ENCODE measurements around the gene CRYBG1.

CRYBG1 gene, protein sequence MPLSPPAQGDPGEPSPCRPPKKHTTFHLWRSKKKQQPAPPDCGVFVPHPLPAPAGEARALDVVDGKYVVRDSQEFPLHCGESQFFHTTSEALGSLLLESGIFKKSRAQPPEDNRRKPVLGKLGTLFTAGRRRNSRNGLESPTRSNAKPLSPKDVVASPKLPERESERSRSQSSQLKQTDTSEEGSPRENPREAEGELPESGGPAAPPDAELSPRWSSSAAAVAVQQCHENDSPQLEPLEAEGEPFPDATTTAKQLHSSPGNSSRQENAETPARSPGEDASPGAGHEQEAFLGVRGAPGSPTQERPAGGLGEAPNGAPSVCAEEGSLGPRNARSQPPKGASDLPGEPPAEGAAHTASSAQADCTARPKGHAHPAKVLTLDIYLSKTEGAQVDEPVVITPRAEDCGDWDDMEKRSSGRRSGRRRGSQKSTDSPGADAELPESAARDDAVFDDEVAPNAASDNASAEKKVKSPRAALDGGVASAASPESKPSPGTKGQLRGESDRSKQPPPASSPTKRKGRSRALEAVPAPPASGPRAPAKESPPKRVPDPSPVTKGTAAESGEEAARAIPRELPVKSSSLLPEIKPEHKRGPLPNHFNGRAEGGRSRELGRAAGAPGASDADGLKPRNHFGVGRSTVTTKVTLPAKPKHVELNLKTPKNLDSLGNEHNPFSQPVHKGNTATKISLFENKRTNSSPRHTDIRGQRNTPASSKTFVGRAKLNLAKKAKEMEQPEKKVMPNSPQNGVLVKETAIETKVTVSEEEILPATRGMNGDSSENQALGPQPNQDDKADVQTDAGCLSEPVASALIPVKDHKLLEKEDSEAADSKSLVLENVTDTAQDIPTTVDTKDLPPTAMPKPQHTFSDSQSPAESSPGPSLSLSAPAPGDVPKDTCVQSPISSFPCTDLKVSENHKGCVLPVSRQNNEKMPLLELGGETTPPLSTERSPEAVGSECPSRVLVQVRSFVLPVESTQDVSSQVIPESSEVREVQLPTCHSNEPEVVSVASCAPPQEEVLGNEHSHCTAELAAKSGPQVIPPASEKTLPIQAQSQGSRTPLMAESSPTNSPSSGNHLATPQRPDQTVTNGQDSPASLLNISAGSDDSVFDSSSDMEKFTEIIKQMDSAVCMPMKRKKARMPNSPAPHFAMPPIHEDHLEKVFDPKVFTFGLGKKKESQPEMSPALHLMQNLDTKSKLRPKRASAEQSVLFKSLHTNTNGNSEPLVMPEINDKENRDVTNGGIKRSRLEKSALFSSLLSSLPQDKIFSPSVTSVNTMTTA (N-terminal part only)

DNA sequence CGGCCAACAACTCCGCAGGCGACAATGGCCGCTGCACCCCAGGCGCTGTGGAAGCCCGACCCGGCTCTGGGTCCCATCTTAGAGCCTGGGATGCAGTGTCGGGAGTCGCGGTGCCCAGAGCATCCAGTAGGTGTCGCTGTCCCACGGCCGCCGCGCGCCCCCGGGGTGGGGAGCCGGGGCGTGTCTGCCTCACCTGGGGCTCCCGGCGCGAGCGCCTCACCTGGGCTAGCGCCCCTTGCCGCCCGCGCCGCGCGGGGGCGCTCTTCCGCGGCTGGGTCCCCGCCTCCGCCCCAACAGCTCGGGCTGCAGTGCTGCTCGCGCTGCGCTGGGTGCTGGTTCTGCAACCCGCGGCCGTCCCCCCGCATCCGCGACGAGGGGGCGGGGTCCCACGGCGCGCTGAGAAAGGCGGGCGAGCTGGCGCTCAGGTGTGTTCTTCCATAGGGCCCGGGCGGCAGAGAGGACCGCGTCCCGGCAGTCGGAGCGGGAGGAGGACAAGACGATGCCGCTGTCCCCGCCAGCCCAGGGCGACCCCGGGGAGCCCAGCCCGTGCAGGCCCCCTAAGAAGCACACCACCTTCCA, at the start of gene CRYBG1:
Gene CRYBG1, plus strand, starts transcription at position 308 of the 579 bp plus-strand sequence. Its CDS starts 192 bp downstream, at position 500.
- DNase-seq (ENCODE audit: low read depth in 2 of 3, low spot score in 2 of 3): peak; percentile 37 to 71 (median 63)

GRCh38 chr6:106315765-106316374, 44.6 kb upstream of the CRYBG1 start:
- DNase-seq (ENCODE audit: low read depth in 2 of 3, low spot score in 2 of 3): no peak

- DNase-seq (ENCODE audit: low read depth in 2 of 3, low spot score in 2 of 3): no peak
Measured at GRCh38 chr6:106316375-106316766, 44.1 kb upstream of the CRYBG1 start.

- no peak for DNase-seq (ENCODE audit: low read depth in 2 of 3, low spot score in 2 of 3)
Measured at GRCh38 chr6:106318061-106318460, 42.5 kb upstream of the CRYBG1 start.

- DNase-seq (ENCODE audit: low read depth in 2 of 3, low spot score in 2 of 3): no peak
Measured at GRCh38 chr6:106318851-106319250, 41.7 kb upstream of the CRYBG1 start.

- no peak for DNase-seq (ENCODE audit: low read depth in 2 of 3, low spot score in 2 of 3)
Measured at GRCh38 chr6:106321940-106322339, 38.6 kb upstream of the CRYBG1 start.

DNA sequence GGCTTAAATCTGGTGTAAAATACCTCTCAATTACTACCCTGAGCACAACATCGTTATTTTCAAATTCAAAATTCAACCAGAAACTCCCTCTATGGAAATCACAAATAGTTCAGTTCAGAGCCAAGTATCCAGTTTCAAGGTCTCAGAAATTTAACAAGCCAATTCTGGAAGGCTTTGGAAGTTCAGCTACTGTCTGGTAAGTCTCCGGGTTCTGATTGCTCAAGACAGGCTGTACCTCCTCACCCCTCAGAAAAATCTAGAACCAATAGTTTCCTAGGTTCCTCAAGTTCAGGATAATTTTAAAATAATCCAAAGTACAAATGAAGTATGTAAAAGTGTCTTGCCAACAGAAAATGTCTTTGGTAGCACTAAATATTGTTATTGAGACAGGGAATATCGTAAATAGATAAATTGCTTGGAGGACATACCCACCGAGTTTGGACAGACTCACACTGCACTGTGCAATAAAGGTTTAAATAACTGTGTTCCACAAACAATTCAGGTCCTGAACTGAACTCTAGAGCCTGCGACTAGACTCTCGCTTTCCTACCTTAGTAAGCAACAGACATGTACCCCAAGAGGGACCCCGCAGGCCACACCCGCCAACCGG, 35.7 kb upstream of the CRYBG1 start:
- DNase-seq (ENCODE audit: low read depth in 2 of 3, low spot score in 2 of 3): no peak

- DNase-seq (ENCODE audit: low read depth in 2 of 3, low spot score in 2 of 3): peak; percentile 99 to 100 (median 100)
Measured at GRCh38 chr6:106325336-106326178, 35.0 kb upstream of the CRYBG1 start, which contains the start of gene ATG5. Gene ATG5 (minus strand): TSS chr6:106325760. CDS start chr6:106316208, 9,552 bp downstream.

DNA sequence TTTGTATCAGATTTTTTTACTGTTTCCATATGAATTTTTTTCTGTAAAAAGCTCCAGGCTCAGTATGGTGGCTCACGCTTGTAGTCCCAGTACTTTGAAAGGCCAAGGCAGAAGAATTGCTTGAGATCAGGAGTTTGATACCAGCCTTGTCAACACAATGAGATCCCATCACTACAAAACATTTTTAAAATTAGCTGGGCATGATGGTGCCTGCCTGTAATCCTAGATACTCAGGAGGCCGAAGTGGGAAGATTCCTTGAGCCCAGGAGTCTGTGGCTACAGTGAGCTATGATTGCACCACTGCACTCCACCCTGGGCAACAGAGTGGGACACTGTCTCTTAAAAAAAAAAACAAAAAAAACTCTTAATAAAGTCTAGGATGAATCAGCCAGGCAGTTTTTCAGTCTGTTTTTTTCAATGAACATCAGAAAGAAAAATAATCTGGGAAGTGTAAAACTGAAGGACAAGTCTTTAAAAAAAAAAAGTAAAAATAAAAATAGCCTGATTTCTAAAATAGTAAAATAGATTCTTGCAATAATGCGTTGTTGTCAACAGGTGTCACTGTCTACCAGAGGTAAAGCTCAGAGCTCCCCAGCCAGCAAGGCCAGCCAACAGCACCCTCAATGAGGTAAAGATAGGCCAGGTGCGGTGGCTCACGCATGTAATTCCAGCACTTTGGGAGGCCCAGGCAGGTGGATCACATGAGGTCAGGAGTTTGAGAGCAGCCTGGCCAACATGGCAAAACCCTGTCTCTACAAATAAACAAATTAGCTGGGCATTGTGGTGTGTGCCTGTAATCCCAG, 25.7 kb upstream of the CRYBG1 start:
- DNase-seq (ENCODE audit: low read depth in 2 of 3, low spot score in 2 of 3): peak in 1 of 3 experiments; percentile 17

DNA sequence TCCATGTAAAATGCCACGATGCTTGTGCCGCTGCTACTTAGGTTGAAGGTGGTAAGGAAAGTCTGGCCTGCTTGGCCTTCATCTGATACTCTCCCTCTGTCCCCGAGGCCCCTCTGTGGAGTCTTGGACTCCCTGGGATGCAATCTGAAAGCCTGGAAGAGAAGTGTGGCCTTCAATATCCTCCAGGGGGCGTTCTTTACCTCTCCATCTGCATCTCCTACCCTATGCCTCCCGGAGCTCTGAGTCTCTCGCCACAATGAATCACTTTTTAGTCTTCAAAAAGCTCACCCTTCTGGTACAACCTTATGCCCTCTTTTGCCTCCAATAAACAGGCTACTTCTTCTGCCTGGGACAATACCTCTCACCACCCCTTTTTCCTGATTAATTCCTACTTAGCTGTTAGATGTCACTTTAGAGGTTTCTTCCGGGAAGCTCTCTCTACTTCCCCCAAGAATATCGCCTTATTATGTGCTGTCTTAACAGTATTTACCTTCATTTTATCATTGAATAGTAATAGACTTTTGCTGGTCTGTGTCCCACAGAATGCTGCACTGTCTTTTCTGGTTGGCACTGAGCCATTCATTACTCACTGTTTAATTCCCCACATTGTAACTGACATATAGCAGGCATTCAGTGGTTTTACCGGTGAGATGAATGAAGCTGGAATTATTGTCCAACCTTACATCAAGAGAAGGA, 21.0 kb upstream of the CRYBG1 start:
- no peak for DNase-seq (ENCODE audit: low read depth in 2 of 3, low spot score in 2 of 3)

DNA sequence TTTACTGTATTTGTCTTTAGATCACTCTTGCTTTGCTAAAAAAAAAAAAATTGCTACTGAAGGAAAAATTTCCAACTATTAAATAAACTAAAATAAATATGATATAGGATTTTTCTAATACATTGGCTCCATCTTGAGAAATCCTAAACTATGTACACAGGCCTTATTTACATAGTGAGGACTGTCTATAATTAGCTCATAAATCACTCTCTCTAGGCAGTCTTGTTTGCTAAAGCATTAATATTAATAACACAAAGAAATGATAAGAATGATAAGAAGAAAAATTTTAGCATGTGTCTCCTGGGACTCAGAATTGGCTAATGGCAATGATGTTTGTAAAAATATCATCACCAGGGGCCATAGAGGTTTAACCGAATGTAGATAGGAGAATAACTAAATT, 13.3 kb upstream of the CRYBG1 start:
- no peak for DNase-seq (ENCODE audit: low read depth in 2 of 3, low spot score in 2 of 3)

DNA sequence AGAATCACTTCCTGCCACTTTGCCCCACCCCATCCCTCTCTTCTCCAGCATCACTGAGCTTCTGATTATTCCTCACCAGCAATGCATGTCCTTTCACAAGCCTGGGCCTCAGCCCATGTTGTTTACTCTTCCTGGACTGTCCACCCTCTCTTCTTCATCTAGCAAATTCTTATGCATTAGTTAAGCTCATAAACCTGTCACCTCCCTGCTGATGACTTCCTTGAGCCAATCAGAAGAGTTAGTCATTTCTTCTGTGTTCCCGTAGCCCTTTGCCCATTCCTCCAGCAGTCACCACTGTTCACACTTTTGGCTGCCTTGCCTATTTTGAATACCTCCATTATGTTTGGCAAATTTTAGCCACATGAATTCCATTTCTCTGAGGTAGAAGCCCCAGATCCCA, 4.1 kb upstream of the CRYBG1 start:
- no peak for DNase-seq (ENCODE audit: low read depth in 2 of 3, low spot score in 2 of 3)

GRCh38 chr6:106359959-106360409, 533 bp upstream of the CRYBG1 start:
- DNase-seq (ENCODE audit: low read depth in 2 of 3, low spot score in 2 of 3): no peak

DNA sequence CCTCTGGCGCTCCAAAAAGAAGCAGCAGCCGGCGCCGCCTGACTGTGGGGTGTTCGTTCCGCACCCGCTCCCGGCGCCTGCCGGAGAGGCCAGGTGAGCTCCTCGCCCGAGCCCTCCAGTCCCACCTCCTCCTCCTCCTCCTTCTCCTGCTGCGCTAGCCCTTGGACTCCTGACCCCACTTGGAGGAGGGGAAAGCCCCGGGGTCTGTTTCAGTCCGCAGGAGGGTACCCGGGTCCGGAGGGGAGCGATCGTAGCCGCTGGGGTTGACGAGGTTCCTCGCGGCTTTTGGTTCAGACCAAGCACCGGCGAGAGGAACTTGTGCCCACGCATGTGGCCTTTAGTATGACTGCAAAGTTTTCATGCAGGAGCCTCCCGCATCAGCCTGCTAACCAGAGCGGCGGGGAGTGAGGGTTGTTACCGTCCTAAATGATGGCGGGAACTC, 493 bp downstream of the CRYBG1 start:
- DNase-seq (ENCODE audit: low read depth in 2 of 3, low spot score in 2 of 3): peak in 1 of 3 experiments; percentile 12

- no peak for DNase-seq (ENCODE audit: low read depth in 2 of 3, low spot score in 2 of 3)
Measured at GRCh38 chr6:106363401-106364138, 3.1 kb downstream of the CRYBG1 start.

DNA sequence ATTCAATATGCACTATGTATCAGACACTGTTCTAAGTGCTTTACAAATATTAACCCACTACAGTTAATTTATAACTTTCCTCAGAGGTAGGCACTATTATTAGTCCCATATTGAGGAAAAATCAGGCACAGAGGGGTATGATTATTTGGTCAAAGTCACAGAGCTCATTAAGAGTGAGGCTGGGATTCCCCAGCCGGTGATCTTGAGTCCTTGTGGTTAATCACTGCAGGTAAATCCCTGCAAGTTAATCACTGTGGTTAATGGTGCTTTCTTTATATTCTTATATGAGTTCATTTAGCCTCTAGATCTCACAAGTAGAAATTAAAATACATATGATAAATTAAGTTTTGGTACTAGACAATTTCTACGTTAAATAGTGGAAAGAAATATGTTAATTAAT, 9.2 kb downstream of the CRYBG1 start:
- no peak for DNase-seq (ENCODE audit: low read depth in 2 of 3, low spot score in 2 of 3)

DNA sequence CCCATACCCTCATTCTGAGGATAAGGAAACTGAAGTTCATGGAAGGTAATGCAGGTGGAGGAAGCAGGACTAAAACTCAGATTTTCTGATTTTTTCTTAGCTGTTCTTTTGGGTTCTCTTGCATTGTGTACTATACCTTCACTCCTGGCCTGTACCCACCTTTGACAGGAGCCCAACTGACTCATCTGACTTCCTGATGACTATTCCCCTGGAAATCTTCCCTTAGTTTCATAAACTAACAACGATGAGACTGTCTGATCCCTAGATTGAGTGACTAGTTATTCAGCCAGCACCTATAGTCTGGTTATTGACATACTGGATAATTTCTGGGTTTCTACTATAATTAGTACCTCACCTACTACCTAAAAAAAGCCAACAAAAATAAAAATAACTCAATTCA, 10.1 kb downstream of the CRYBG1 start:
- DNase-seq (ENCODE audit: low read depth in 2 of 3, low spot score in 2 of 3): no peak

All from activated CD8-positive, alpha-beta memory T cell treated with anti-CD3 and anti-CD28 coated beads for 48 hours (primary cell).